T-cell (primary cell): Measurements from ENCODE around the gene GALK2. TPM values are rescaled to one million over a fixed set of nuclear protein-coding genes. Genes with fewer than 3 reads are reported as not detected.

Experiments
- ATAC-seq, 4 experiments: fragments of 200-7000 bp in 3 of 4; fragments of 150-1000 bp in 1 of 4; cut with Tn5 transposase; replicated peaks in 1 of 4; 1 replicate in 3 of 4; 2 replicates in 1 of 4; pipeline ENCODE4 v1.10.0; 2021; ENCODE audit warnings: moderate library complexity in 3 of 4, mild to moderate bottlenecking in 2 of 4, moderate number of reproducible peaks in 1 of 4
- CTCF ChIA-PET, 2 donors: fragments of 300-600 bp; sonication (Branson Sonifier 250); formaldehyde crosslinking; loops; one replicate each; lab custom pipeline; 2022; ENCODE audit warnings: antibody characterized with exemption in 2 of 2; lab: Charles Lee
- POLR2A ChIA-PET, 2 donors: fragments of 300-600 bp; sonication (Branson Sonifier 250); formaldehyde crosslinking; loops; one replicate each; lab custom pipeline; 2022; ENCODE audit warnings: antibody characterized with exemption in 2 of 2; lab: Charles Lee
- DNase-seq, 35 experiments: peaks; one replicate each; pipeline versions ENCODE4 v3.0.0 to v3.0.0-alpha.2; 2013 to 2023
- H3K27ac ChIP-seq: one replicate; pipeline ENCODE4 v1.5.1; 2013; ENCODE audit warnings: low read length
- H3K27me3 ChIP-seq, 2 experiments: replicated peaks in 1 of 2; 1 replicate in 1 of 2; 2 replicates in 1 of 2; pipeline versions ENCODE4 v1.6.1 to v1.7.0; 2013; ENCODE audit warnings: low read length in 1 of 2, mixed read lengths in 1 of 2; ENCODE audit not compliant: control insufficient read depth in 2 of 2, insufficient read depth in 2 of 2; ENCODE audit errors: extremely low read depth in 1 of 2
- H3K36me3 ChIP-seq, 2 donors: 1 replicate in 1 of 2; 2 replicates in 1 of 2; pipeline versions ENCODE4 v1.6.1 to v1.7.0; 2013; ENCODE audit warnings: low read length in 1 of 2; ENCODE audit not compliant: control insufficient read depth in 2 of 2, insufficient read depth in 1 of 2; ENCODE audit errors: extremely low read depth in 1 of 2
- H3K4me1 ChIP-seq, 2 experiments: 1 replicate in 1 of 2; 2 replicates in 1 of 2; pipeline versions ENCODE4 v1.6.1 to v1.7.0; 2013; ENCODE audit warnings: low read length in 2 of 2, mixed read lengths in 1 of 2; ENCODE audit not compliant: insufficient read depth in 2 of 2, control insufficient read depth in 1 of 2; ENCODE audit errors: extremely low read depth in 1 of 2
- H3K4me3 ChIP-seq, 2 donors: 1 replicate in 1 of 2; 2 replicates in 1 of 2; pipeline versions ENCODE4 v1.5.1 to v1.7.0; 2013; ENCODE audit warnings: mild to moderate bottlenecking in 2 of 2, low read length in 1 of 2, moderate library complexity in 1 of 2; ENCODE audit not compliant: control insufficient read depth in 1 of 2; ENCODE audit errors: extremely low read depth in 1 of 2
- H3K9me3 ChIP-seq: 2 replicates; pipeline ENCODE4 v1.7.0; 2013
- H3K27ac Mint-ChIP-seq, 2 donors: one replicate each; pipeline ENCODE4 v1.8.0; 2020 to 2021; ENCODE audit warnings: mild to moderate bottlenecking in 2 of 2, mixed read lengths in 2 of 2
- H3K27me3 Mint-ChIP-seq, 2 donors: one replicate each; pipeline ENCODE4 v1.8.0; 2021 to 2022; ENCODE audit warnings: mixed read lengths in 2 of 2
- H3K36me3 Mint-ChIP-seq: one replicate; pipeline ENCODE4 v1.8.0; 2021; ENCODE audit warnings: mixed read lengths
- H3K4me1 Mint-ChIP-seq, 3 donors: one replicate each; pipeline ENCODE4 v1.8.0; 2020 to 2022; ENCODE audit warnings: mixed read lengths in 3 of 3, mild to moderate bottlenecking in 1 of 3
- H3K4me3 Mint-ChIP-seq, 3 donors: one replicate each; pipeline ENCODE4 v1.8.0; 2020 to 2022; ENCODE audit warnings: mild to moderate bottlenecking in 3 of 3, mixed read lengths in 3 of 3, moderate library complexity in 3 of 3
- H3K9me3 Mint-ChIP-seq, 3 donors: one replicate each; pipeline ENCODE4 v1.8.0; 2020 to 2022; ENCODE audit warnings: mixed read lengths in 3 of 3
- WGBS: methylation state at CpG from one replicate; pipeline ENCODE4 v1.1.5; 2013; ENCODE audit warnings: missing lambda C conversion rate; ENCODE audit not compliant: insufficient coverage; 5-methylcytosine and 5-hydroxymethylcytosine counted together
- total RNA-seq, 35 experiments: library from RNA in 6 of 35; stranded (reverse) in 6 of 35; fragments of 120-200 nt in 1 of 35; gene quantifications; one replicate each; pipeline versions ENCODE4 v1.2.1 to v1.2.4 and lab custom pipeline; 2013 to 2026

GALK2 gene
- total RNA-seq, 5 donors from 2014 or later (not counting 1 experiment from before 2014, with no cell fraction given): 18.5 to 26.3 (median 25.7) TPM

DNA sequence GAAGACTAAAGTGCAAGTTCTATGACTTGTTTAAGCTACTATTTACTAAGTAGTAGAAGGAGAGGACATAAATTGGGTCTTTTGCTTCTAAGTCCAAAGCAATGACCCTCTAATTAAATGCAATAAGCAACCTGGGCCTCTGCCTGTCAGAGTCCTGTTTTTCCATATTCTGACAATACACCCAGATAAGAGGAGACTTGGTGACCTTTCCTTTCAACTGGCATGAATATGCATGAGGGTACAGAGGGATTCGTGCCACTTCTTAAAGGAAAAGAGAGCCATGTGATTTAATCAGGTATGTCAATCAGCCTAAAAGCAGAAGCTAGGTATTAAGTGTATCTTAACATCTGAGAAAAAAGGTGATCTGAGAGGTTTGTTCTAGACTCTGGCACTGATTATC lies 202.3 kb downstream of the GALK2 start:
- DNase-seq (no peak), ATAC-seq (no peak)
- H3K4me3 Mint-ChIP-seq: no peak overlapping the region
- Histone ChIP-seq H3K4me3 (no peak overlapping the region), H3K27ac (no peak overlapping the region), H3K4me1 (no peaks in the 10 kb centered on the region), H3K9me3 (no peaks in the 10 kb centered on the region), H3K36me3 (no peaks in the 10 kb centered on the region), H3K27me3 (no peaks in the 10 kb centered on the region)
- H3K36me3 Mint-ChIP-seq: no peaks in the 10 kb centered on the region
- CTCF ChIA-PET: no interaction called here
- no peaks in the 10 kb centered on the region for H3K27me3 Mint-ChIP-seq
- H3K9me3 Mint-ChIP-seq: peaks cover 0 to 4% (median 3%) of the 10 kb centered on the region in 3 donors
- H3K4me1 Mint-ChIP-seq: no peaks in the 10 kb centered on the region
- no peak overlapping the region for H3K27ac Mint-ChIP-seq
- POLR2A ChIA-PET: no interaction called here
- WGBS: no CpG with 5 or more reads among the region's 1 CpG

DNA sequence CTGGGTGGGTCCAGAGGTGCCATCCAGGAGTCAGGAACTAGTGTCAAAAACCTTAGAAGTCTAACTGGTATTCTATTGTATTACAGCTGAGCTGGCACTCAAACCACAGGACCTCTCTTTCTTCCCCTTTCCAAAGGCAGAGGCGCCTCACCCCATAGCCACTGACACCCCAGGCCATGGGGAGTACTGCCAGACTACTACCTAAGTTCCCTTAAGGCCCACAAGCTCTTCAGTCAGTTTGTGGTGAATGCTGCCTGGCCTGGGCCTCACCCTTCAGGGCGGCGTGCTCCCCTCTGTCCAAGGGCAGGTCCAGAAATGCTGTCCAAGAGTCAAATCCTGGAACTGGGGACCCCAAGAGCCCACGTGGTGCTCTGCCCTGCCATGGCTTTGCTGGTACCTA lies 209.9 kb downstream of the GALK2 start:
- H3K9me3 ChIP-seq: no peaks in the 10 kb centered on the region
- H3K4me3 Mint-ChIP-seq: no peak overlapping the region
- ATAC-seq: no peak
- H3K27me3 ChIP-seq: no peaks in the 10 kb centered on the region
- POLR2A ChIA-PET: no interaction called here
- no peak overlapping the region for H3K27ac ChIP-seq
- no peaks in the 10 kb centered on the region for H3K4me1 Mint-ChIP-seq
- H3K4me1 ChIP-seq: no peaks in the 10 kb centered on the region
- peaks cover 4% of the 10 kb centered on the region for H3K36me3 Mint-ChIP-seq
- no peaks in the 10 kb centered on the region for H3K36me3 ChIP-seq
- H3K9me3 Mint-ChIP-seq: no peaks in the 10 kb centered on the region
- 72% methylated on average over 4 of the region's 4 CpGs for WGBS
- H3K4me3 ChIP-seq: no peak overlapping the region
- no peak overlapping the region for H3K27ac Mint-ChIP-seq
- DNase-seq: no peak
- H3K27me3 Mint-ChIP-seq: peaks cover 0 to 7% of the 10 kb centered on the region in 2 donors
- CTCF ChIA-PET: no interaction called here

DNA sequence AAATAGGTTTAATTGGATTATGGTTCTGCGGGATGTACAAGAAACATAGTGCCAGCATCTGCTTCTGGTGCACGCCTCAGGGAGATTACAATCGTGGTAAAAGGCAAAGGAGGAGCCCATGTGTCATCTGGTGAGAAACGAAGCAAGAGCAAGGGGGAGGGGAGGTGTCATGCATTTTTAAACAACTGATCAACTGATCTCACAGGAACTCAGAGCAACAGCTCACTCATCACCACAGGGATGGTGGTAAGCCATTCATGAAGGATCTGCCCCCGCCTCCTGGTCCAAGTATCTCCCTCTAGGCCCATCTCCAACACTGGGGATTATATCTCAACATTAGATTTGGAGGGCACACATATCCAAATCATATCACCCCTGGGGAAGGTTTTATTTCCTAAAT lies 210.9 kb downstream of the GALK2 start:
- CTCF ChIA-PET: no interaction called here
- Mint-ChIP-seq H3K36me3 (peaks cover 4% of the 10 kb centered on the region), H3K9me3 (no peaks in the 10 kb centered on the region), H3K4me1 (no peaks in the 10 kb centered on the region), H3K27me3 (peaks cover 0 to 7% of the 10 kb centered on the region in 2 donors), H3K27ac (no peak overlapping the region), H3K4me3 (no peak overlapping the region)
- H3K27ac ChIP-seq: no peak overlapping the region
- H3K4me1 ChIP-seq: no peaks in the 10 kb centered on the region
- DNase-seq (no peak), ATAC-seq (no peak)
- POLR2A ChIA-PET: no interaction called here
- H3K27me3 ChIP-seq: no peaks in the 10 kb centered on the region
- H3K36me3 ChIP-seq: no peaks in the 10 kb centered on the region
- no peaks in the 10 kb centered on the region for H3K9me3 ChIP-seq
- H3K4me3 ChIP-seq: no peak overlapping the region
- 100% methylated on average over 2 of the region's 5 CpGs for WGBS

Other genes starting within 250 kb of the GALK2 start
- under 1 TPM; 0.13 to 0.88 (median 0.19) TPM for gene SHC4, start 206.3 kb upstream of the GALK2 start, total RNA-seq
- 10 to 100 TPM; 46.8 to 62.5 (median 48.7) TPM for gene SECISBP2L, start 123.8 kb upstream of the GALK2 start, total RNA-seq
- gene COPS2, start 14.6 kb upstream of the GALK2 start, total RNA-seq: 100 to 1,000 TPM in 1 of 5 donors, 10 to 100 TPM in 4; 41.3 to 104 (median 45.6) TPM